Activated T-helper 17 cell treated with anti-CD3 and anti-CD28 coated beads, Interleukin-2, amount 50 U/mL, for 72 hours (primary cell): ENCODE results near the gene PRSS56. TPM values are rescaled to one million over a fixed set of nuclear protein-coding genes. Genes with fewer than 3 reads are reported as not detected.
A peak's percentile ranks its signal among the peaks of the same experiment; 100 is the strongest.
"Not testable (repeated sequence)": the region's sequence is repeated elsewhere in the genome, so short reads cannot be mapped to it uniquely, and the experiment has no call there.

ENCODE experiments used
- ATAC-seq: fragments of 150-1000 bp; cut with Tn5 transposase; replicated peaks from 2 replicates; pipeline ENCODE4 v1.10.0; 2021; ENCODE audit warnings: mild to moderate bottlenecking, moderate library complexity
- H3K27ac Mint-ChIP-seq: one replicate; pipeline ENCODE4 v1.8.0; 2022; ENCODE audit warnings: mixed read lengths
- H3K27me3 Mint-ChIP-seq: one replicate; pipeline ENCODE4 v1.8.0; 2022; ENCODE audit warnings: mixed read lengths
- H3K36me3 Mint-ChIP-seq: one replicate; pipeline ENCODE4 v1.8.0; 2022; ENCODE audit warnings: low read depth, mild to moderate bottlenecking, mixed read lengths
- H3K4me1 Mint-ChIP-seq: one replicate; pipeline ENCODE4 v1.8.0; 2022; ENCODE audit warnings: mixed read lengths
- H3K4me3 Mint-ChIP-seq: one replicate; pipeline ENCODE4 v1.8.0; 2022; ENCODE audit warnings: mild to moderate bottlenecking, mixed read lengths
- H3K9me3 Mint-ChIP-seq: one replicate; pipeline ENCODE4 v1.8.0; 2022; ENCODE audit warnings: mixed read lengths
- total RNA-seq, 2 donors: library from RNA; stranded (reverse); gene quantifications; one replicate each; pipeline ENCODE4 v1.2.3, GENCODE V29; 2022

The PRSS56 gene
- total RNA-seq, 2 donors from 2014 or later, result not detected

DNA sequence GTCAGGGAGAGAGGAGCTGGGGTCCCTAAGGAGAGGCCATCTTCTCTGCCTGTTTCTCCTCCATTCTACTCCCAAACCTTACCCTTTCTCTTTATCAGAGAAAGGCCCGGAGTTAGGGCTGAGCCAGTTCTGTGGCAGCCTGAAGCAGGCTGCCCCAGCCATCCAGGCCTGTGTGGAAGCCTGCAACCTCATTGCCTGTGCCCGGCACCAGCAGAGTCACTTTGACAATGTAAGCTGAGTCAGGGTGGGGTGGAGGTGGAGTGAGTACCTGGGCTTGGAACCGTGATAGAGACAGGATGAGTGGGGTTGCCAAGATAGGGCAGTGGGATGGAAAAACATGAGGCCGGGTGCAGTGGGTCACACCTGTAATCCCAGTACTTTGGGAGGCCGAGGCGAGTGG lies 24.5 kb downstream of the PRSS56 start:
- Mint-ChIP-seq H3K27ac (no peak overlapping the region), H3K36me3 (peaks cover 48% of the 10 kb centered on the region), H3K27me3 (no peaks in the 10 kb centered on the region), H3K4me1 (peaks cover 14% of the 10 kb centered on the region), H3K9me3 (no peaks in the 10 kb centered on the region), H3K4me3 (no peak overlapping the region)
- no peak for ATAC-seq

GRCh38 chr2:232545511-232546375 lies 25.6 kb downstream of the PRSS56 start:
- no peaks in the 10 kb centered on the region for H3K27me3 Mint-ChIP-seq
- H3K4me1 Mint-ChIP-seq, result peaks cover 14% of the 10 kb centered on the region
- H3K27ac Mint-ChIP-seq, result no peak overlapping the region
- H3K36me3 Mint-ChIP-seq, result peaks cover 55% of the 10 kb centered on the region
- H3K4me3 Mint-ChIP-seq, result no peak overlapping the region
- no peaks in the 10 kb centered on the region for H3K9me3 Mint-ChIP-seq
- ATAC-seq, result no peak

DNA sequence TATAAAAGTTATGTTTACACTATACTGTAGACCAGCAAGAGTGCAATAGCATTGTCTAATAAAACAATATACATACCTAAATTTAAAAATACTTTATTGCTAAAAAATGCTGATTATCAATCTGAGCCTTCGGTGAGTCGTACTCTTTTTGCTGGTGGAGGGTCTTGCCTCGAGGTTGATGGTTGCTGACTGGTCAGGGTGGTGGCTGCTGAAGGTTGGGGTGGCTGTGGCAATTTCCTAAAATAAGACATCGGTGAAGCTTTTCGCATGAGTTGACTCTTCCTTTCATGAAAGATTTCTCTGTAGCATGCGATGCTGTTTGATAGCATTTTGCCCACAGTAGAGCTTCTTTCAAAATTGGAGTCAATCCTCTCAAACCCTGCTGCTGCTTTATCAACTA lies 27.8 kb downstream of the PRSS56 start:
- no peak for ATAC-seq
- H3K4me3 Mint-ChIP-seq, result peak overlapping the region; percentile 99
- no peaks in the 10 kb centered on the region for H3K9me3 Mint-ChIP-seq
- no peak overlapping the region for H3K27ac Mint-ChIP-seq
- peaks cover 75% of the 10 kb centered on the region for H3K36me3 Mint-ChIP-seq
- H3K4me1 Mint-ChIP-seq, result peaks cover 28% of the 10 kb centered on the region
- H3K27me3 Mint-ChIP-seq, result no peaks in the 10 kb centered on the region

- Mint-ChIP-seq H3K27ac (peak overlapping the region; percentile 99), H3K4me1 (peaks cover 42% of the 10 kb centered on the region), H3K36me3 (peaks cover 87% of the 10 kb centered on the region), H3K27me3 (no peaks in the 10 kb centered on the region), H3K4me3 (peak overlapping the region; percentile 99), H3K9me3 (no peaks in the 10 kb centered on the region)
- ATAC-seq, result no peak
Observed at GRCh38 chr2:232549655-232550353, 29.6 kb downstream of the PRSS56 start.

DNA sequence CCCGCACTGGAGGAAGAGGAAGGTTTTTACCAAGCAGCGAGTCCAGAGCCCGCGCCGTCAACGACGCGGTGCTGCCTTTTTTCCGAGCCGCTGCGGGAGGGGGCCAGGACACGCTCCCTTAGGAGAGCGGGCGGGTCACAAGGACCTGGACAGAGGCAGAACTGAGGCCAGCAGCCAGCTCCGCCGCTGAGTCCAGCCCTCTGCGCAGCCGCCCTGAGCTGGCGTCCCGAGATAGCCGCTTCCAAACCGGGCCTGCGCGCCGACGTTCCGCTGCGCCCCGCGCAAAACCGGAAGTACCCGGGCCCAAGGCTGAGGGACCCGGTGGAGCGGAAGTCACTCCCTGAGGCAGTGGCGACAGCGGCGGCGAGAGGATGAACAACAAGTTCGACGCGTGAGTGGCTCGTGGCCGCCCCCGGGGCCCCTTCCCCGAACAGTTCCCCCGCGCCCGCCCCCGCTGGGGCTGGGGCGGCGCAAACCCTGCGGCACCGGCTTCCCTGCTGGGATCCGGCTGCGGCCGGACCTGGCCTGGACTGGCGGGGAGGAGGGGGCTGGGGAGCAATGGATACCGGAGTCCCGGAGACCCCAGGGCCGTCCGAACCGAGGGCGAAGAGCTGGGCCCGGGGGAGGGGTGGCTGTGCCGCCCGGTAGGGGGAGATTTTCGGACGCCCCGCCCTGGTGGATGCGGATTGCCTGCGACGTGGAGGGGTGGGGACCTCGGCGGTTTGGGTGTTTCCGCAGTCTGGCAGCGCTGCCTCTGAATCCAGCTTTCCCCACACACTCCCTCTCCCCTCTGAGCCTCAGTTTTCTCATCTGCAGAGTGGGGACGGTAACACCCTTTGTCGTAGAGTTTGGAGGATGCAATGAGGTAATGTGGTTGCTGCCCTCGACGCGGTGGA lies 30.4 kb downstream of the PRSS56 start, which contains the start of the genes EIF4E2 and TIGD1:
Gene EIF4E2, plus strand, starts transcription at position 336 of the 896 bp plus-strand sequence. Its CDS starts 36 bp downstream, at position 372.
Gene TIGD1, minus strand, starts transcription at position 204 of the 896 bp plus-strand sequence. CDS start 675 bp downstream, outside the sequence.
- peak; percentile 94 for ATAC-seq
- H3K36me3 Mint-ChIP-seq, result peaks cover 89% of the 10 kb centered on the region
- peaks cover 50% of the 10 kb centered on the region for H3K4me1 Mint-ChIP-seq
- H3K4me3 Mint-ChIP-seq, result peak within 1 kb of the TSS; percentile 99
- H3K27ac Mint-ChIP-seq, result peak within 1 kb of the TSS; percentile 99
- H3K9me3 Mint-ChIP-seq, result no peaks in the 10 kb centered on the region
- no peaks in the 10 kb centered on the region for H3K27me3 Mint-ChIP-seq

- H3K36me3 Mint-ChIP-seq, result peaks cover 89% of the 10 kb centered on the region
- peak overlapping the region; percentile 99 for H3K4me3 Mint-ChIP-seq
- peaks cover 55% of the 10 kb centered on the region for H3K4me1 Mint-ChIP-seq
- peak overlapping the region; percentile 94 for H3K27ac Mint-ChIP-seq
- no peaks in the 10 kb centered on the region for H3K9me3 Mint-ChIP-seq
- ATAC-seq, result no peak
- no peaks in the 10 kb centered on the region for H3K27me3 Mint-ChIP-seq
Observed at GRCh38 chr2:232551250-232551638, 31.1 kb downstream of the PRSS56 start.

- no peak for ATAC-seq
Observed at GRCh38 chr2:232551776-232552175, 31.6 kb downstream of the PRSS56 start.

DNA sequence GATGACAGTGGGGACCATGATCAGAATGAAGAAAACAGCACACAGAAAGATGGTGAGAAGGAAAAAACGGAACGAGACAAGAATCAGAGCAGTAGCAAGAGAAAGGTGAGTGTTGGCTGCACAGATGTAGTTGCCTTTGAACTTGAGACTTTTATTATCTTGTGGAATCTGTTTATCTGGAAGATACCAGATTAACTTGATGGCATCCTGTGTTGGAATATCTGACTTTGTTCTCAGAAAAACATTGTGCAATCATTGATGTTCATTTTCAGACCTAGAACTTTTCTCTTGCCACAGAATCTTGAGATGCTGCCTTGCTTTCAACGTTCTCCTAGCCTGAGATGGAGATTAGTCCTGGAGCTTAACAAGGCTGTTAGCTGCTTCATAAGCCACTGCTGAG lies 36.2 kb downstream of the PRSS56 start:
- peaks cover 45% of the 10 kb centered on the region for H3K4me1 Mint-ChIP-seq
- peak overlapping the region; percentile 21 for H3K27ac Mint-ChIP-seq
- H3K4me3 Mint-ChIP-seq, result no peak overlapping the region
- H3K36me3 Mint-ChIP-seq, result peaks cover 97% of the 10 kb centered on the region
- H3K27me3 Mint-ChIP-seq, result no peaks in the 10 kb centered on the region
- no peak for ATAC-seq
- H3K9me3 Mint-ChIP-seq, result no peaks in the 10 kb centered on the region

More at GRCh38 chr2:232551776-232552175, 31.6 kb downstream of the PRSS56 start:
- Mint-ChIP-seq H3K4me1 (peaks cover 57% of the 10 kb centered on the region), H3K4me3 (peak overlapping the region; percentile 99), H3K36me3 (peaks cover 89% of the 10 kb centered on the region), H3K9me3 (no peaks in the 10 kb centered on the region), H3K27me3 (no peaks in the 10 kb centered on the region), H3K27ac (peak overlapping the region; percentile 94)

DNA sequence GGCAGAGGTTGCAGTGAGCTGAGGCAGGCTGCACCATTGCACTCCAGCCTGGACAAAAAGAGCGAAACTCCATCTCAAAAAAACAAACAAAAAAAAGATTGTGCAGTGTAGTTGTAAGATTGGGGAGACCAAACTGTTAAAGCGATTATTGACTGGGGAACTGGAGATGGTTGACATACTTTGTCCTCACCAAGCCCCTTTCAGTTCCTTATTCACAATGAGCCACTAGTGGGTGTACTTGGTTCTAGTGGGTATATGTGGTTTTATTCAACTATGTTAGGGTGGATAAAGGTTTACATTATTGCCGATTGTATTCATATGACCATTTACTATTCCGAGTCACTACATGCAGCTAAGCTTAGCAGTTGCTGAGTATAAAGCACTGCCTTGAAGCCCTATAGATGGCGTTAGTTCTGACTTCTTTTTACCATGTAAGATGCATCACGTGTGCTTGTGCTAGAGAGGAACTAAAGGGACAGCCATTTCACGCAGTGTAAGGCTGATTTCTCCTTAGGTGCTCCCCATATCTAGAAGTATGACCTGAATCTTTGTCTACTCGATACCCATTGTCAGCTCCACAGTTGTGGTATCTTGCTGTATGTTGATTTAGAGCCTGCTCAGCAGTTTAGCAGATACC lies 42.4 kb downstream of the PRSS56 start:
- no peak overlapping the region for H3K27ac Mint-ChIP-seq
- H3K27me3 Mint-ChIP-seq, result no peaks in the 10 kb centered on the region
- no peak for ATAC-seq
- peaks cover 3% of the 10 kb centered on the region for H3K4me1 Mint-ChIP-seq
- H3K9me3 Mint-ChIP-seq, result no peaks in the 10 kb centered on the region
- H3K4me3 Mint-ChIP-seq, result no peak overlapping the region
- H3K36me3 Mint-ChIP-seq, result peaks cover 98% of the 10 kb centered on the region

- ATAC-seq, result no peak
- peaks cover 5% of the 10 kb centered on the region for H3K4me1 Mint-ChIP-seq
- no peaks in the 10 kb centered on the region for H3K9me3 Mint-ChIP-seq
- H3K27me3 Mint-ChIP-seq, result no peaks in the 10 kb centered on the region
- H3K36me3 Mint-ChIP-seq, result peaks cover 98% of the 10 kb centered on the region
- no peak overlapping the region for H3K4me3 Mint-ChIP-seq
- no peak overlapping the region for H3K27ac Mint-ChIP-seq
Observed at GRCh38 chr2:232563580-232563979, 43.4 kb downstream of the PRSS56 start.

DNA sequence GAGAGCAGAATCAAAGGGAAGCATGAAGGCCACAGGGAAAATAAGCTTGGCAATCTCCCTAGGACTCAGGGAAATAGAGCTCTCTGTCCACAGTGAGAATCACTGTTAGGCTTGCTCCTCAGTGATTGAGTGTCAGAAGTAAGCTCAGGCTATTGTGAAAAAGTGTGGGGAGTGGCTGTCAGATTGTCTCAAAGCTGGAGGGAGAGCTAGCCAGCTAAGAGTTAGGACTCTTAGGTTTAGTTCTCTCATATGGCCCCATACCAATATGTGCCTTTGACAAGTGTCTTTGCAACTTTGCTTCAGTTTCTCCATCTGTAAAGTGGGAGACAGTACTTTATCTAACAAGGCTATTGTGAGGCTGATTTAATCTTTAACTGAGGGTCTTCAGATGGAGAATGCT lies 47.5 kb downstream of the PRSS56 start:
- H3K9me3 Mint-ChIP-seq, result no peaks in the 10 kb centered on the region
- H3K4me1 Mint-ChIP-seq, result peaks cover 5% of the 10 kb centered on the region
- no peak for ATAC-seq
- H3K36me3 Mint-ChIP-seq, result peaks cover 100% of the 10 kb centered on the region
- no peak overlapping the region for H3K4me3 Mint-ChIP-seq
- H3K27ac Mint-ChIP-seq, result peak overlapping the region; percentile 46
- H3K27me3 Mint-ChIP-seq, result no peaks in the 10 kb centered on the region

GRCh38 chr2:232568161-232568560 lies 48.0 kb downstream of the PRSS56 start:
- H3K27ac Mint-ChIP-seq, result peak overlapping the region; percentile 46
- no peak for ATAC-seq
- H3K27me3 Mint-ChIP-seq, result no peaks in the 10 kb centered on the region
- H3K4me3 Mint-ChIP-seq, result no peak overlapping the region
- H3K4me1 Mint-ChIP-seq, result peaks cover 5% of the 10 kb centered on the region
- H3K36me3 Mint-ChIP-seq, result peaks cover 100% of the 10 kb centered on the region
- H3K9me3 Mint-ChIP-seq, result no peaks in the 10 kb centered on the region

DNA sequence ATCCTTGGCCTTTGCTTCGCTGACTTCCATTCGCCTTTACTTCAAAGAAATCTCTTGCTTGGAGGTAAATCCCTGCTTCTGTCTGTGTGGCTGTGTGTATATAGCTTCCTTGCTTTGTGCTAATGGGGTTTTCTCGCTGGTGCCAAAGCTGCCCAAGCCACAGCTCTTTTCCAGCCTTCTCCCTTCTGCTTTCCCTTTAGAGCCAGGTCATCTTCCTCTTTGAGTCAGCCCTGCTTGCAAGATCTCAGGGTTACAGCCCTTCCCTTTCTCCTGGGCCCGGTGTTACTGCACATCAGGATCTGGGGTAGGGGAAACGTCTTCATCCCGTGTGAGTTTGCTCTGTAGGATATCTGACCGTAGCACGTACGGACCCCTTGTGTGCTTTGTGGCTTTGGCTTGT lies 49.4 kb downstream of the PRSS56 start:
- Mint-ChIP-seq H3K27ac (no peak overlapping the region), H3K4me1 (peaks cover 5% of the 10 kb centered on the region), H3K4me3 (no peak overlapping the region), H3K27me3 (no peaks in the 10 kb centered on the region), H3K9me3 (no peaks in the 10 kb centered on the region), H3K36me3 (peaks cover 100% of the 10 kb centered on the region)
- no peak for ATAC-seq

- peaks cover 100% of the 10 kb centered on the region for H3K36me3 Mint-ChIP-seq
- not testable (repeated sequence) for ATAC-seq, H3K27ac Mint-ChIP-seq, H3K4me1 Mint-ChIP-seq, H3K4me3 Mint-ChIP-seq, H3K9me3 Mint-ChIP-seq, H3K27me3 Mint-ChIP-seq
Observed at GRCh38 chr2:232570481-232570880, 50.3 kb downstream of the PRSS56 start.
